CD4-positive, alpha-beta T cell (primary cell): ENCODE results near the gene SIAH1. TPM values are rescaled to one million over a fixed set of nuclear protein-coding genes. Genes with fewer than 3 reads are reported as not detected.
"Not testable (repeated sequence)": the region's sequence is repeated elsewhere in the genome, so short reads cannot be mapped to it uniquely, and the experiment has no call there.

Experiments used
- ATAC-seq: fragments of 200-7000 bp; cut with Tn5 transposase; one replicate; pipeline ENCODE4 v1.10.0; 2022; ENCODE audit warnings: mild to moderate bottlenecking; ENCODE audit not compliant: poor library complexity
- CTCF ChIA-PET: fragments of 350-600 bp; sonication (Branson Sonifier 250); formaldehyde crosslinking; loops from one replicate; lab custom pipeline; 2021; ENCODE audit warnings: antibody characterized with exemption, inconsistent platforms; lab: Charles Lee
- POLR2A ChIA-PET: fragments of 350-600 bp; sonication (Branson Sonifier 250); formaldehyde crosslinking; loops from one replicate; lab custom pipeline; 2021; ENCODE audit warnings: antibody characterized with exemption, inconsistent platforms; lab: Charles Lee
- DNase-seq, 14 experiments: peaks; one replicate each; pipeline ENCODE4 v3.0.0-alpha.2; 2013 to 2020; ENCODE audit warnings: mixed read lengths in 2 of 14
- H3K27ac ChIP-seq, 2 donors: one replicate each; pipeline versions ENCODE4 v1.5.1 to v1.7.0; 2013; ENCODE audit warnings: low read length in 2 of 2, low read depth in 1 of 2, mild to moderate bottlenecking in 1 of 2
- H3K27me3 ChIP-seq, 2 experiments: 1 replicate in 1 of 2; 2 replicates in 1 of 2; pipeline versions ENCODE4 v1.6.1 to v1.7.0; 2013; ENCODE audit warnings: low read length in 2 of 2, control low read depth in 1 of 2, mild to moderate bottlenecking in 1 of 2, moderate library complexity in 1 of 2; ENCODE audit not compliant: insufficient read depth in 2 of 2, control insufficient read depth in 1 of 2
- H3K36me3 ChIP-seq: one replicate; pipeline ENCODE4 v1.6.1; 2013; ENCODE audit warnings: low read length, control low read depth; ENCODE audit not compliant: insufficient read depth
- H3K4me1 ChIP-seq: one replicate; pipeline ENCODE4 v1.6.1; 2013; ENCODE audit warnings: low read length, control low read depth; ENCODE audit not compliant: insufficient read depth
- H3K4me3 ChIP-seq: one replicate; pipeline ENCODE4 v1.5.1; 2013; ENCODE audit warnings: mild to moderate bottlenecking, low read length, moderate library complexity
- H3K9me3 ChIP-seq, 2 experiments: 1 replicate in 1 of 2; 2 replicates in 1 of 2; pipeline versions ENCODE4 v1.6.1 to v1.7.0; 2013; ENCODE audit warnings: low read length in 2 of 2, mild to moderate bottlenecking in 2 of 2, control low read depth in 1 of 2, moderate library complexity in 1 of 2; ENCODE audit not compliant: control insufficient read depth in 1 of 2, insufficient read depth in 1 of 2
- H3K27ac Mint-ChIP-seq: one replicate; pipeline ENCODE4 v1.8.0; 2020; ENCODE audit warnings: mixed read lengths
- H3K27me3 Mint-ChIP-seq: one replicate; pipeline ENCODE4 v1.8.0; 2021; ENCODE audit warnings: mixed read lengths
- H3K36me3 Mint-ChIP-seq: one replicate; pipeline ENCODE4 v1.8.0; 2021; ENCODE audit warnings: low read depth, mixed read lengths
- H3K4me1 Mint-ChIP-seq: one replicate; pipeline ENCODE4 v1.8.0; 2021; ENCODE audit warnings: low read depth, mixed read lengths
- H3K4me3 Mint-ChIP-seq: one replicate; pipeline ENCODE4 v1.8.0; 2020; ENCODE audit warnings: mild to moderate bottlenecking, mixed read lengths
- H3K9me3 Mint-ChIP-seq: one replicate; pipeline ENCODE4 v1.8.0; 2020; ENCODE audit warnings: mixed read lengths
- CTCF ChIP-seq: fragments of 200-600 bp; IDR thresholded peaks from one replicate; pipeline ENCODE4 v1.8.0; 2022; ENCODE audit warnings: antibody characterized with exemption, mild to moderate bottlenecking
- intact Hi-C, 2 experiments: fragments of 100-400 bp; cut with DNase I in 1 of 2; cut with micrococcal nuclease in 1 of 2; formaldehyde crosslinking; loops; one replicate each; pipeline versions ENCODE4 v1.15.1 to v1.9.0; 2023 to 2025; cut with DNase I, micrococcal nuclease
- total RNA-seq, 174 experiments: library from RNA in 2 of 174; stranded (reverse) in 2 of 174; gene quantifications; one replicate each; pipeline ENCODE4 v1.2.3 and lab custom pipeline; 2021 to 2026

Gene SIAH1
- total RNA-seq, 2 experiments from 2014 or later = 40.9 to 43.0 TPM

- no peak for ATAC-seq
- Histone ChIP-seq H3K27me3 (no peaks in the 10 kb centered on the region), H3K4me1 (no peaks in the 10 kb centered on the region), H3K27ac (no peak overlapping the region), H3K4me3 (no peak overlapping the region), H3K36me3 (no peaks in the 10 kb centered on the region), H3K9me3 (no peaks in the 10 kb centered on the region)
- no peaks in the 10 kb centered on the region for H3K9me3 Mint-ChIP-seq
- CTCF ChIA-PET = no interaction called here
- DNase-seq = no peak
- no peak overlapping the region for H3K4me3 Mint-ChIP-seq
- no peak for TF ChIP-seq CTCF
- no peaks in the 10 kb centered on the region for H3K4me1 Mint-ChIP-seq
- H3K36me3 Mint-ChIP-seq = no peaks in the 10 kb centered on the region
- H3K27me3 Mint-ChIP-seq = no peaks in the 10 kb centered on the region
- POLR2A ChIA-PET = no interaction called here
- intact Hi-C loops = no loop called here
- no peak overlapping the region for H3K27ac Mint-ChIP-seq
Measured at GRCh38 chr16:48405153-48405552, 19.9 kb upstream of the SIAH1 start.

- H3K4me3 Mint-ChIP-seq, H3K27me3 Mint-ChIP-seq, ATAC-seq, H3K9me3 ChIP-seq, H3K4me1 ChIP-seq, H3K27ac Mint-ChIP-seq, POLR2A ChIA-PET, DNase-seq, H3K36me3 ChIP-seq, H3K4me1 Mint-ChIP-seq, H3K27ac ChIP-seq, intact Hi-C loops, H3K9me3 Mint-ChIP-seq, H3K36me3 Mint-ChIP-seq, CTCF ChIA-PET, H3K4me3 ChIP-seq, H3K27me3 ChIP-seq: not testable (repeated sequence)
Measured at GRCh38 chr16:48402547-48402946, 17.3 kb upstream of the SIAH1 start.

GRCh38 chr16:48395375-48395774 lies 10.2 kb upstream of the SIAH1 start:
- Mint-ChIP-seq H3K27me3 (no peaks in the 10 kb centered on the region), H3K4me3 (no peak overlapping the region), H3K27ac (no peak overlapping the region), H3K9me3 (no peaks in the 10 kb centered on the region), H3K4me1 (no peaks in the 10 kb centered on the region), H3K36me3 (no peaks in the 10 kb centered on the region)
- Histone ChIP-seq H3K27me3 (no peaks in the 10 kb centered on the region), H3K4me3 (no peak overlapping the region), H3K4me1 (no peaks in the 10 kb centered on the region), H3K9me3 (no peaks in the 10 kb centered on the region), H3K36me3 (no peaks in the 10 kb centered on the region), H3K27ac (no peak overlapping the region)
- intact Hi-C loops = no loop called here
- no peak for DNase-seq
- ATAC-seq = no peak
- ChIA-PET POLR2A (interaction anchor here (1.0 kb wide), 1 partner anchor 11 kb away, joined by 3 read pairs; no protein-coding TSS in a partner anchor), CTCF (no interaction called here)
- TF ChIP-seq CTCF = no peak

- Histone ChIP-seq H3K27ac (no peak overlapping the region), H3K36me3 (no peaks in the 10 kb centered on the region), H3K4me3 (no peak overlapping the region), H3K9me3 (no peaks in the 10 kb centered on the region), H3K4me1 (no peaks in the 10 kb centered on the region), H3K27me3 (no peaks in the 10 kb centered on the region)
- CTCF ChIA-PET = interaction anchor here (1.3 to 1.8 kb wide), 2 partner anchors 9 to 229 kb away, joined by 4 to 6 read pairs; partner anchors contain the start of gene SIAH1
- Mint-ChIP-seq H3K4me1 (no peaks in the 10 kb centered on the region), H3K27ac (no peak overlapping the region), H3K36me3 (no peaks in the 10 kb centered on the region), H3K9me3 (no peaks in the 10 kb centered on the region), H3K4me3 (no peak overlapping the region), H3K27me3 (no peaks in the 10 kb centered on the region)
- no peak for TF ChIP-seq CTCF
- ATAC-seq (no peak), DNase-seq (no peak)
- POLR2A ChIA-PET = no interaction called here
- intact Hi-C loops = no loop called here
Measured at GRCh38 chr16:48394355-48394703, 9.1 kb upstream of the SIAH1 start.
